CD4-positive, alpha-beta T cell treated with Interleukin-15 for 4 hours (primary cell): Measurements from ENCODE around the gene ZNF319.
"Not testable (repeated sequence)": the region's sequence is repeated elsewhere in the genome, so short reads cannot be mapped to it uniquely, and the experiment has no call there.

Source experiments
- DNase-seq: peaks from one replicate; pipeline ENCODE4 v3.0.0-alpha.2; 2020; ENCODE audit warnings: low spot score

ZNF319 gene

DNA sequence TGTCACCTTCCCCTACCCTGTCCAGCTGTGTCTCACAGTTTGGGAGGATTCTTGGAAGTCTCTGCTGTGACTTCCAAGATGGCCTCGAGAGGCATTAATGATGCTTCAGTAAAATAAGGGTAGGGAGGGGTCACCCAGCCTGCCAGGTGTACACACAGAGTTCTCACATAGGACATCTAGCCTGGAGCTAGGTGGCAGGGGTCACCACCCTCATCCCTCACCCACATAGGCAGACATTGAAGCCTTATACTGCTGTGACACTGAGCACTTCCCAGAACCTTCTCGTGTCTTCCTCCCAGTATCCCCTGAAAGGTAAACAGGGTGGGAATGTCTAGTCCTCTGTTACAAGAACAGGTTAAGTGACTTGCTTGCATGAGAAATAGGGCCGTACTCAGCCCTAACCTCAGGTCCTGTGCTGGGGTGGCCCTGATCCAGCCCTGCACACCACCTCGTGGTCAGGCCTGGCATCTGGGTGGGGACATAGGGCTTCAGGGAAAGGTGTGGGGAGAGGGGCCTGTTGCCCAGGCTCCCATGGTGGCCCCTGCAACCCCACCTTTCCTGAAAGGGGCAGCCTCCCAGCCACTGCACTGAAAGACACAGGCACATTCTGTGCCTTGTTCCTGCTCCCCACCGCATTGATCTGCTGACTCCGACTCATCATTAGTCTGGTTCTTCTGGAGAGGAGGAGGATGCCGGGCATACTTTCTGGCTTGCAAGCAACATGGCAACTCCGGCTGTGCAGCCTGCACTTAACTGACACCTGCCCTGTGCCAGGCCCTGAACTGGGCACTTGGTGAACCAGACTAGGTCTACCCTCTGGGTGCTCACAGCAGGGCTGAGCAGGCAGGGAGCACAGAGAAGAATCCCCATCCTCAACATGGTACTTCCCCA lies 21.4 kb upstream of the ZNF319 start:
- no peak for DNase-seq

GRCh38 chr16:58020628-58021521 lies 20.4 kb upstream of the ZNF319 start:
- peak; percentile 70 for DNase-seq

- DNase-seq = no peak
Observed at GRCh38 chr16:58019866-58020538, 19.5 kb upstream of the ZNF319 start.

DNA sequence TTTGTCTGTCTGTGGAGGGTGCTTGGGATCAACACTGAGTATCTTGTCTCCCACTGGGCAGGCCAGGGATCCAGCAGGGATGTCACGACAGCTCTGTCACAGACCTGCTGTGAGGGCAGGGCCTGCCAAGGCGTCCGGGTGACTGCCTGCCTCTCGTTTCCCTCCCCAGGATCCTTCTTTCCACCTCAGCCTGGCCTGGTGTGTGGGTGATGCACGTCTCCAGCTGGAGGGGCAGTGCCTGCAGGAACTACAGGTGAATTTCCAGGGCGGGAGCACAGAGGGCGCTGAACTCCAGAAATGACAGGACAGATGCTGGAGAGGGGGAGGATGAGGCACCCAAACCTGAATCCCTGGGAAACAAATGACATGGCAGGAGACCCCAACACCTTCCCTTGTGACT lies 18.3 kb upstream of the ZNF319 start:
- DNase-seq = no peak

- no peak for DNase-seq
Observed at GRCh38 chr16:58016840-58017446, 16.5 kb upstream of the ZNF319 start.

DNA sequence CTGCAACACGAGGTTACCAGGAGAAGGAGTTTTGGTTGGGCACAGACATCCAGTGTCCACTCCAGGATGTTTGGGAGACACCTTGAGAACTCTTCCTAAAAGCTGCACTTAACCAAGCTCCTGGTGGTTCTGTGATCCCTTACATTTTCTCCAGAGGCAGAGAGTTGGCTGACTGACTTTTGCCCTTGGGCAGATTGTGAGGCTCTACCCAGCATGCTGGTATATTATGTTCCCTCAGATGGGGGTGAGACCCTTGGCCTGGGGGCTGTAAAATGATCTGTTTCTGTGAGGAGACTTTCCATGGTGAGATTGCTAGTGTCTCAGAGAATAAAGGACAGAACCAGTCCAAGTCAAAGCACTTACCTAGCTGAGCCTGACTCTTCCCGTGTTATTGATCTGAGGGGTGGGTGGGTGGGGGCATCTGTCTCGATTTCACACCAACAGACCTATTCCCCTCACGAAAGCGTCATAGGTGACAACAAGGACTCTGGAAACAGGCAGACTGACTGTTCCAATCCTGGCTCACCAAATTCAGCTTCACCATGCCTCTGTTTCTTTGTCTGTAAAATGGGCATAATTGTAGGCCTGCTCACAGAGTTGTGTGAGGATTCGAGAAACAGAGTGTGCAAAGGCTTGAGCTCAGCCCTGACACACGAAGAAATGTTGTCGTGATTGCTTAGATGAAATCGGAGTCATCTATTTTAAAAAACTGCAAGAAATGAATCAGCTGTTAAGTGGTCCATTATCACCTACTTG lies 12.9 kb upstream of the ZNF319 start:
- DNase-seq = no peak

DNA sequence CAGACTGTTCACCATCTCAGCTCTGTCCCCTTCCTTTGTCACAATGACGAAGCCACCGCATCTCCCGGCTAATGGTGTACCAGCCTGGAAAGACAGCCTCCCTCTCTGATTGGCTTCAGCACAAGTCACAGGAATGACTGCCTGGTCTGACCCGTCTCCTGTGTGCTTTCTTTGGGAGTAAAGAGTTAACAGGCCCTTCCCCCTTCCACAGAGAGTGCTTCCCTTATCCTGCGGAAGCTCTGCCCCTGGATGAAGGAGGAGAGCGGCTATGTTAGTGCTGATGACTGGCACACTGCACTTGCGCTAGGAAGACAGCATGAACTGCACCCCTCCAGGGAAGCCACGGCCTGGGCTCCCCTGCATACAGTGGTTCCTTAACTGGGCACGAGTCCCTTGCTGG lies 12.0 kb upstream of the ZNF319 start:
- no peak for DNase-seq

DNA sequence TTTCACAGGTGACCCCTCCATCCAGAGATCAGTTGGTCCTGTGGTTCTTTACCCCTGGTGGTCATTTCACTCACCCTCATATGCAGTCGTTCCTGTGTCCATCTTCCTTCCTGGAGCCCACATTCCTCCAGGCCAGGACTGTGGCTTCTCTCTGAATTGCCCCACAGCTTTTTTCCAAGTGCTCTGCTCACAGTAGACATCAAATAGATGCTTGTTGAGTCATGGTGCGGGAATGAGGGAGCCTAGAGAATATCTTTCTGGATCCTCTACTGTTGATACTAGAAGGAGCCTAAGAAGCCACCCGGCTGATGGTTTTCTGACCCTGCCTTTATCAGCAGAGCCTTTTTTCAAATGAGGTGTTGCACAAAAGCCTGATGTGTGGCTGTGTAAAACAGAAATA lies 11.2 kb upstream of the ZNF319 start:
- DNase-seq = no peak

GRCh38 chr16:58010886-58011285 lies 10.4 kb upstream of the ZNF319 start:
- no peak for DNase-seq

DNA sequence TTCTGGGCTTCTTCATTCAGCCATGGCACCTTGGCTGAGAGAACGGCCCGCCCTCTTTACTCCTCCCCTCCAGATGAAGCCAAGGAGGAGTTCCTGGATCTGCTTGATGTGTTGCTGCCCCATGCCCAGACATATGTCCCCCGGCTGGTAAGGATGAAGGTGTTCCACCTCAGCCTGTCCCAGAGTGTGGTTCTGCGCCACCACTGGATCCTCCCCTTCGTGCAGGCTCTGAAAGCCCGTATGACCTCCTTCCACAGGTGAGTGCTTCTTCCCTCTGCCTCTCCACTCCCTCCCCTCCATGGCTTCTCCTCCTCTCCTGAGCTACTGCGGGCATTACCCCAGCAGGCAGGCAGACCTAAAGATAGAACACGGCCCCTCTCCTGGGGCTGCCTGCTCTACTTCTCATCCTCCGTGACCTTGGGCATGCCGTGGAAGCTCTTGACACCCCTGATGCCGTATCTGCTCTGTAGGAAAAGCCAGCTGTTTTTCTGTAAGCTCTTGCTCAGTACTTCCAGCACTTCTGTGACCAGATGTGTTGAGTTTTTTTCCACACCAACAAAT lies 9.5 kb upstream of the ZNF319 start:
- DNase-seq = no peak

GRCh38 chr16:58004736-58005135 lies 4.3 kb upstream of the ZNF319 start:
- DNase-seq = not testable (repeated sequence)

GRCh38 chr16:58002936-58003335 lies 2.5 kb upstream of the ZNF319 start:
- no peak for DNase-seq

GRCh38 chr16:58002416-58002800 lies 1.9 kb upstream of the ZNF319 start:
- DNase-seq = no peak

GRCh38 chr16:58001781-58002415 lies 1.4 kb upstream of the ZNF319 start:
- no peak for DNase-seq

- peak; percentile 83 for DNase-seq
Observed at GRCh38 chr16:58000706-58001676, 519 bp upstream of the ZNF319 start, which contains the start of gene USB1. Gene USB1, plus strand, starts transcription at chr16:58001407. Its CDS starts 77 bp downstream, at chr16:58001484.

- peak; percentile 33 for DNase-seq
Observed at GRCh38 chr16:57999366-57999970, 1.0 kb downstream of the ZNF319 start.

GRCh38 chr16:57998992-57999365 lies 1.5 kb downstream of the ZNF319 start:
- no peak for DNase-seq

GRCh38 chr16:57998486-57998885 lies 2.0 kb downstream of the ZNF319 start:
- DNase-seq = peak; percentile 60
